GM23248 (cell line): ENCODE data around the gene PSMB5.

Experiments used
- EZH2 ChIP-seq: fragments of 200-600 bp; sonication (generic); IDR thresholded peaks from 2 replicates; pipeline ENCODE4 v1.6.1; 2018; ENCODE audit warnings: antibody characterized with exemption, mild to moderate bottlenecking; ENCODE audit not compliant: insufficient read depth, poor library complexity, severe bottlenecking
- EZH2phosphoT487 ChIP-seq: fragments of 200-600 bp; sonication (generic); IDR thresholded peaks from 2 replicates; pipeline ENCODE4 v1.6.1; 2018; ENCODE audit warnings: antibody characterized with exemption, moderate library complexity, mild to moderate bottlenecking, low read depth; ENCODE audit not compliant: insufficient read depth

GRCh38 chr14:22982477-22983245, 52.0 kb downstream of the PSMB5 start, which contains the start of gene AJUBA:
- TF ChIP-seq EZH2 (no peak), EZH2phosphoT487 (no peak)
